HepG2 (cell line): ENCODE measurements around the gene OAS3. TPM values are rescaled to one million over a fixed set of nuclear protein-coding genes. Genes with fewer than 3 reads are reported as not detected.

Source experiments
- AKAP8 ChIP-seq: sonication (generic); formaldehyde crosslinking; IDR thresholded peaks from 2 replicates; pipeline ENCODE4 v1.5.1; 2020; ENCODE audit warnings: mild to moderate bottlenecking, missing genetic modification reagents
- CHD4 ChIP-seq: fragments of 200-600 bp; sonication (generic); IDR thresholded peaks from 2 replicates; pipeline ENCODE4 v1.7.0; 2017; ENCODE audit warnings: mild to moderate bottlenecking, low read length, borderline replicate concordance
- GFI1 ChIP-seq: sonication (generic); formaldehyde crosslinking; IDR thresholded peaks from 2 replicates; pipeline ENCODE4 v1.5.0; 2020; ENCODE audit warnings: missing genetic modification reagents, mild to moderate bottlenecking, borderline replicate concordance
- ZBTB40 ChIP-seq, 2 experiments: fragments of 450-650 bp in 1 of 2; sonication (generic) in 1 of 2; formaldehyde crosslinking in 1 of 2; IDR thresholded peaks; 2 replicates each; pipeline versions ENCODE4 v1.6.1 to v1.8.0; 2016 to 2022; ENCODE audit warnings: antibody characterized with exemption in 1 of 2, mild to moderate bottlenecking in 1 of 2, missing genetic modification reagents in 1 of 2
- ZNF580 ChIP-seq: IDR thresholded peaks from 2 replicates; pipeline ENCODE4 v1.6.1; 2016; ENCODE audit warnings: low read depth, borderline replicate concordance
- ZNF720 ChIP-seq: sonication (generic); formaldehyde crosslinking; IDR thresholded peaks from 2 replicates; pipeline ENCODE4 v1.4.0; 2020; ENCODE audit warnings: missing genetic modification reagents
- polyA plus RNA-seq, 8 experiments: library from polyadenylated mRNA; depleted of rRNA in 3 of 8; stranded (reverse) in 7 of 8; unstranded in 1 of 8; fragments of >200 nt; fragmentation: Illumina TruSeq in 4 of 8; extraction: Trizol in 4 of 8; gene quantifications; 2 replicates each; pipeline versions ENCODE4 v1.2.1 to v1.2.3, GENCODE V29; 2011 to 2016; ENCODE audit warnings: low read depth in 4 of 8, missing spikeins in 1 of 8, mixed read lengths in 1 of 8; ENCODE audit not compliant: insufficient read depth in 1 of 8
- total RNA-seq, 5 experiments: library from RNA; depleted of rRNA; stranded (reverse); fragments of >200 nt; fragmentation: Illumina TruSeq; extraction: Trizol; gene quantifications; 2 replicates each; pipeline ENCODE4 v1.2.3, GENCODE V29; 2016; ENCODE audit warnings: low read depth in 1 of 5

The OAS3 gene
- total and polyA plus RNA-seq, 2 of the 13 experiments (the other 11 are each of a cell fraction or from before 2014, with no cell fraction given): 4.8 to 10.5 TPM

GRCh38 chr12:112961074-112961473, 22.8 kb downstream of the OAS3 start (continued):
- TF ChIP-seq AKAP8 (CRISPR knock-in tag): no peak
- TF ChIP-seq GFI1 (CRISPR knock-in tag): no peak
- no peak for TF ChIP-seq ZNF580 (CRISPR knock-in tag)
- TF ChIP-seq ZNF720 (CRISPR knock-in tag): no peak
- no peak for TF ChIP-seq CHD4
- no peak for TF ChIP-seq ZBTB40 (IDR thresholded peaks at IDR 0.05)
- TF ChIP-seq ZBTB40 (CRISPR knock-in tag; IDR thresholded peaks at IDR 0.05): no peak
